Subcutaneous abdominal adipose tissue (tissue), 5 donors: ENCODE data around the gene FITM1.
A peak's percentile ranks its signal among the peaks of the same experiment; 100 is the strongest.

ENCODE experiments used
- H3K27ac ChIP-seq: one replicate; pipeline ENCODE4 v1.7.0; 2013; ENCODE audit warnings: low read depth, mild to moderate bottlenecking, inconsistent platforms, low read length, moderate library complexity
- H3K27me3 ChIP-seq, 5 donors: one replicate each; pipeline ENCODE4 v1.7.0; 2013; ENCODE audit warnings: low read length in 5 of 5, inconsistent platforms in 1 of 5; ENCODE audit not compliant: control insufficient read depth in 5 of 5, insufficient read depth in 4 of 5
- H3K36me3 ChIP-seq, 5 donors: one replicate each; pipeline ENCODE4 v1.7.0; 2013; ENCODE audit warnings: low read length in 5 of 5; ENCODE audit not compliant: control insufficient read depth in 5 of 5, insufficient read depth in 5 of 5
- H3K4me1 ChIP-seq, 5 donors: one replicate each; pipeline ENCODE4 v1.7.0; 2013; ENCODE audit warnings: low read length in 5 of 5, mild to moderate bottlenecking in 3 of 5, moderate library complexity in 1 of 5; ENCODE audit not compliant: control insufficient read depth in 5 of 5, insufficient read depth in 5 of 5
- H3K4me3 ChIP-seq, 5 donors: one replicate each; pipeline ENCODE4 v1.7.0; 2013; ENCODE audit warnings: low read length in 5 of 5, low read depth in 1 of 5
- H3K9ac ChIP-seq, 5 donors: one replicate each; pipeline ENCODE4 v1.7.0; 2013; ENCODE audit warnings: low read length in 5 of 5, mild to moderate bottlenecking in 4 of 5, moderate library complexity in 3 of 5
- H3K9me3 ChIP-seq, 5 donors: one replicate each; pipeline ENCODE4 v1.7.0; 2013; ENCODE audit warnings: low read length in 5 of 5; ENCODE audit not compliant: control insufficient read depth in 5 of 5
- donor health status: healthy.
- donor health status: healthy.
- donor health status: healthy.
- donor health status: healthy.
- donor health status: healthy.

Gene FITM1

GRCh38 chr14:24156840-24157239, 26.4 kb downstream of the FITM1 start:
- no peak overlapping the region for H3K4me3 ChIP-seq
- no peaks in the 10 kb centered on the region for H3K27me3 ChIP-seq
- H3K9me3 ChIP-seq = no peaks in the 10 kb centered on the region
- peak overlapping the region in 1 of 5 donors; percentile 19 for H3K9ac ChIP-seq
- H3K36me3 ChIP-seq = peaks cover 15 to 70% (median 58%) of the 10 kb centered on the region in 5 donors
- H3K4me1 ChIP-seq = peaks cover 5 to 17% (median 13%) of the 10 kb centered on the region in 5 donors
- H3K27ac ChIP-seq = no peak overlapping the region

- no peak overlapping the region for H3K4me3 ChIP-seq
- no peak overlapping the region for H3K27ac ChIP-seq
- H3K9me3 ChIP-seq = no peaks in the 10 kb centered on the region
- peaks cover 15 to 65% (median 55%) of the 10 kb centered on the region in 5 donors for H3K36me3 ChIP-seq
- H3K9ac ChIP-seq = peak overlapping the region in 1 of 5 donors; percentile 19
- H3K27me3 ChIP-seq = no peaks in the 10 kb centered on the region
- H3K4me1 ChIP-seq = peaks cover 7 to 22% (median 18%) of the 10 kb centered on the region in 5 donors
Measured at GRCh38 chr14:24157331-24157730, 26.9 kb downstream of the FITM1 start.

- H3K27me3 ChIP-seq = no peaks in the 10 kb centered on the region
Measured at GRCh38 chr14:24159777-24160498, 29.5 kb downstream of the FITM1 start.

GRCh38 chr14:24160499-24160849, 30.0 kb downstream of the FITM1 start:
- H3K4me3 ChIP-seq = no peak overlapping the region
- H3K27ac ChIP-seq = peak overlapping the region; percentile 93
- H3K4me1 ChIP-seq = peaks cover 9 to 33% (median 29%) of the 10 kb centered on the region in 5 donors
- H3K9me3 ChIP-seq = no peaks in the 10 kb centered on the region
- peak overlapping the region in 2 of 5 donors; percentile 44 to 93 for H3K9ac ChIP-seq
- no peaks in the 10 kb centered on the region for H3K27me3 ChIP-seq
- peaks cover 11 to 73% (median 66%) of the 10 kb centered on the region in 5 donors for H3K36me3 ChIP-seq

More at GRCh38 chr14:24159777-24160498, 29.5 kb downstream of the FITM1 start:
- Histone ChIP-seq H3K27ac (peak overlapping the region; percentile 93), H3K9ac (no peak overlapping the region), H3K4me3 (no peak overlapping the region), H3K4me1 (peaks cover 9 to 34% (median 29%) of the 10 kb centered on the region in 5 donors), H3K9me3 (no peaks in the 10 kb centered on the region), H3K36me3 (peaks cover 11 to 73% (median 66%) of the 10 kb centered on the region in 5 donors)

- H3K27ac ChIP-seq = peak within 1 kb of the TSS; percentile 93
Measured at GRCh38 chr14:24160850-24161804, 30.7 kb downstream of the FITM1 start, which contains the start of gene IRF9. TSS of gene IRF9 (plus strand) at chr14:24161265. CDS start at chr14:24162145, 880 bp downstream.

GRCh38 chr14:24162093-24162492, 31.6 kb downstream of the FITM1 start:
- Histone ChIP-seq H3K36me3 (peaks cover 7 to 72% (median 66%) of the 10 kb centered on the region in 5 donors), H3K4me3 (peak overlapping the region; percentile 83 to 97 (median 91)), H3K4me1 (peaks cover 9 to 31% (median 29%) of the 10 kb centered on the region in 5 donors), H3K9ac (peak overlapping the region; percentile 74 to 97 (median 90)), H3K27me3 (no peaks in the 10 kb centered on the region), H3K9me3 (no peaks in the 10 kb centered on the region), H3K27ac (peak overlapping the region; percentile 93)

More at GRCh38 chr14:24160850-24161804, 30.7 kb downstream of the FITM1 start, which contains the start of gene IRF9:
- Histone ChIP-seq H3K27me3 (no peaks in the 10 kb centered on the region), H3K4me1 (peaks cover 9 to 31% (median 29%) of the 10 kb centered on the region in 5 donors), H3K9me3 (no peaks in the 10 kb centered on the region), H3K4me3 (peak within 1 kb of the TSS; percentile 83 to 97 (median 91)), H3K36me3 (peaks cover 8 to 73% (median 66%) of the 10 kb centered on the region in 5 donors), H3K9ac (peak within 1 kb of the TSS; percentile 90 to 97 (median 93))

GRCh38 chr14:24164518-24164991, 34.1 kb downstream of the FITM1 start:
- H3K9me3 ChIP-seq = no peaks in the 10 kb centered on the region
- H3K36me3 ChIP-seq = peaks cover 5 to 70% (median 63%) of the 10 kb centered on the region in 5 donors
- no peak overlapping the region for H3K4me3 ChIP-seq
- peaks cover 9 to 31% (median 29%) of the 10 kb centered on the region in 5 donors for H3K4me1 ChIP-seq
- no peak overlapping the region for H3K27ac ChIP-seq
- H3K27me3 ChIP-seq = no peaks in the 10 kb centered on the region
- no peak overlapping the region for H3K9ac ChIP-seq

GRCh38 chr14:24165785-24166184, 35.3 kb downstream of the FITM1 start:
- Histone ChIP-seq H3K36me3 (peaks cover 5 to 65% (median 59%) of the 10 kb centered on the region in 5 donors), H3K9ac (no peak overlapping the region), H3K4me3 (no peak overlapping the region), H3K9me3 (no peaks in the 10 kb centered on the region), H3K27me3 (no peaks in the 10 kb centered on the region), H3K4me1 (peaks cover 9 to 25% (median 24%) of the 10 kb centered on the region in 5 donors), H3K27ac (no peak overlapping the region)

- Histone ChIP-seq H3K27me3 (no peaks in the 10 kb centered on the region), H3K4me3 (no peak overlapping the region), H3K4me1 (peaks cover 2 to 19% (median 14%) of the 10 kb centered on the region in 5 donors), H3K9ac (no peak overlapping the region), H3K36me3 (peaks cover 5 to 69% (median 58%) of the 10 kb centered on the region in 5 donors), H3K27ac (no peak overlapping the region), H3K9me3 (no peaks in the 10 kb centered on the region)
Measured at GRCh38 chr14:24167469-24168114, 37.1 kb downstream of the FITM1 start.
